WERI-Rb-1 (cell line): ENCODE data around the gene DNAJC5.

Experiments
- DNase-seq: peaks from one replicate; pipeline ENCODE4 v3.0.0-alpha.2; 2020
- H3K27ac ChIP-seq: fragments of 250-450 bp; sonication (Bioruptor Pico); 2 replicates; pipeline ENCODE4 v1.5.1; 2020; ENCODE audit warnings: mild to moderate bottlenecking, moderate library complexity
- H3K27me3 ChIP-seq: fragments of 250-450 bp; sonication (Bioruptor Pico); 2 replicates; pipeline ENCODE4 v1.5.1; 2021; ENCODE audit warnings: mild to moderate bottlenecking, low read depth, moderate library complexity; ENCODE audit not compliant: insufficient read depth, severe bottlenecking
- H3K36me3 ChIP-seq: fragments of 250-450 bp; sonication (Bioruptor Pico); 2 replicates; pipeline ENCODE4 v1.5.1; 2020; ENCODE audit warnings: mild to moderate bottlenecking, moderate library complexity
- H3K4me3 ChIP-seq: 2 replicates; pipeline ENCODE4 v1.5.1; 2011; ENCODE audit warnings: low read depth, mild to moderate bottlenecking, control low read depth, low read length
- H3K9me3 ChIP-seq: fragments of 250-450 bp; sonication (Bioruptor Pico); 2 replicates; pipeline ENCODE4 v1.5.1; 2021; ENCODE audit warnings: mild to moderate bottlenecking, moderate library complexity; ENCODE audit not compliant: severe bottlenecking
- CTCF ChIP-seq: IDR thresholded peaks from 2 replicates; pipeline ENCODE4 v1.5.1; 2011; ENCODE audit warnings: low read depth, mild to moderate bottlenecking, control low read depth, inconsistent platforms, low read length

The DNAJC5 gene

DNA sequence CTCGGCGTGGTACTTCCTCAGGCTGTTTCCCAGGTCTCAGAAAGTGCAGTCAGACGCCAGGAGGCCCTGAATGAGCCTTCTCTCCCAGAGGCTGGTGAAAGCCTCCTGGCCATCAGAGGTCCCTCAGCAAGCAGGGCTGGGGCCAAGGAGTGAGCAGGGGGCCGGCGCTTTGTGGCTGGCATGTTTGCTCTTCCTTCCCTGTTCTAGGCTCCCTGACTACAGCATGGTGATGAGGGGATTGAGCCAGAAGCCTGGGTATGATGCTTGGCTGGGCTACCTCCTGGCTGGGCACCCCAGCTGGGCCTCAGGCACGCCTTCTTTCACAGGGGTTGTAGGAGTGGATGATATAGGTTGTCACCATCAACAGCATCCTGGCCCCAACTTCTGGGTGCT is 11.7 kb upstream of the DNAJC5 start:
- no peak for DNase-seq
- Histone ChIP-seq H3K36me3 (no peaks in the 10 kb centered on the region), H3K27me3 (no peaks in the 10 kb centered on the region), H3K4me3 (no peak overlapping the region), H3K27ac (no peak overlapping the region), H3K9me3 (no peaks in the 10 kb centered on the region)
- no peak for TF ChIP-seq CTCF

- H3K4me3 ChIP-seq: no peak overlapping the region
- H3K27me3 ChIP-seq: no peaks in the 10 kb centered on the region
- no peaks in the 10 kb centered on the region for H3K36me3 ChIP-seq
- no peak overlapping the region for H3K27ac ChIP-seq
- no peak for DNase-seq
- no peak for TF ChIP-seq CTCF
- H3K9me3 ChIP-seq: no peaks in the 10 kb centered on the region
Measured at GRCh38 chr20:63884506-63885263, 10.2 kb upstream of the DNAJC5 start.

DNA sequence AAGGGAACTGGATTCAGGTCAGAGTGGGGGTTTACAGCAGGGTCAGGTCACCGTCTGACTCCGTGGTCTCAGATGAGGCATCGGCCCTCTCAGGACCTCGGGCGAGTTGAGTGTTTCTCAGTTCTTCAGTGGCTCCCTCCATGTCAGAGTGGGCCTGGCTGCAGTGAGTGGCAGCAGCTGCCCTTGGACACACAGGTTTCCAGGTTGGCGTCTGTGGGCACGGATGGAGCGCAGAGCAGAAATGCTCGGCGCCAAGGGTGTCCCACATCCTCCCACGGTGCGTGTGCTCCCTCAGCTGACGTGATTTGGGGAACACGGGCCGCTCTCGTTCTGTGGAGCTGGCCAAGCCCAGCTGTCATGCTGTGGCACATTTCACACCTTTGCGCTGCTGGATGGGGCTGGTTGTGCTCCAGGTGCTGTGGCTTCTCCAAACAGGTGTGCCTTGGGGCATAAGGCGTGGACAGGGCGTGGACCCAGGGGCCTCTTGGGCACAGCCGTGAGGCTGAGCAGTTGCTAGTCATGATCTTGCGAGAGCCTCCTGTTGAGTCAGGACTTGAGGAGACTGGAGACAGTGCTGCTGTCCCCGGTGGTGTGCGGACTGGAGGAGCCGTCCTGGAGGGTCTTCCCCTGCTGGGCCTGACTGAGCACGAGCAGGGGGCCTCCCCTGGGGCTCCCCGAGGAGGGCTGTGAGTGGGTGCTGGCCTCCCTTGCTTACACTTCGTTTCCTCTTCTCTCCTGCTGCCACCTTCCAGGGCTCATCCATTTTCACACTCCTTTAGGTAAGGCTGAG is 9.5 kb upstream of the DNAJC5 start:
- H3K4me3 ChIP-seq: no peak overlapping the region
- H3K9me3 ChIP-seq: no peaks in the 10 kb centered on the region
- H3K27ac ChIP-seq: no peak overlapping the region
- H3K36me3 ChIP-seq: no peaks in the 10 kb centered on the region
- no peak for DNase-seq
- H3K27me3 ChIP-seq: no peaks in the 10 kb centered on the region
- TF ChIP-seq CTCF: no peak

GRCh38 chr20:63886054-63886419 is 8.9 kb upstream of the DNAJC5 start:
- no peak for DNase-seq
- no peaks in the 10 kb centered on the region for H3K36me3 ChIP-seq
- no peaks in the 10 kb centered on the region for H3K9me3 ChIP-seq
- H3K27me3 ChIP-seq: no peaks in the 10 kb centered on the region
- H3K27ac ChIP-seq: no peak overlapping the region
- no peak for TF ChIP-seq CTCF
- no peak overlapping the region for H3K4me3 ChIP-seq

- Histone ChIP-seq H3K9me3 (no peaks in the 10 kb centered on the region), H3K27ac (no peak overlapping the region), H3K4me3 (no peak overlapping the region), H3K27me3 (no peaks in the 10 kb centered on the region), H3K36me3 (no peaks in the 10 kb centered on the region)
- no peak for TF ChIP-seq CTCF
- no peak for DNase-seq
Measured at GRCh38 chr20:63886921-63887320, 8.0 kb upstream of the DNAJC5 start.
